HG02885 (cell line): ENCODE measurements around the gene PSMB4.
A peak's percentile ranks its signal among the peaks of the same experiment; 100 is the strongest.
"Not testable (repeated sequence)": the region's sequence is repeated elsewhere in the genome, so short reads cannot be mapped to it uniquely, and the experiment has no call there.

ENCODE experiments used
- ATAC-seq: cut with Tn5 transposase; IDR thresholded peaks from one replicate; pipeline ENCODE4 v1.9.1; 2021; ENCODE audit warnings: mild to moderate bottlenecking; ENCODE audit not compliant: unreplicated experiment, poor library complexity

The PSMB4 gene

DNA sequence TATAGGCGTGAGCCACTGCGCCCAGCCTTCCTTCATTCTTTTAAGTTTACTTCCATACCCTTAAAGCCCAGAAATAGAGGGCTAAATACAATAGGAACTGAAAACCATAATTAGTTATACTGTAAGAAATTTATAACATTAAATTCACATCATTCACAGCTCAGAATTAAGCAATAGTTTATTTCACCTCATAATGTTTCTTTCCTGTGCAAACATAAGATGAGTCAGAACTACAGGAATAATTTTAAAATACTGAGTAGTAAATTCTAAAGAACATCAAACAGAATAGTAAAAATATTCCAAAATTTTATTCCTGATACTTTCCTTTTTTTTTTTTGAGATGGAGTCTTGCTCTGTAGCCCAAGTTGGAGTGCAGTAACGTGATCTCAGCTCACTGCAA lies 35.8 kb downstream of the PSMB4 start:
- no peak for ATAC-seq

DNA sequence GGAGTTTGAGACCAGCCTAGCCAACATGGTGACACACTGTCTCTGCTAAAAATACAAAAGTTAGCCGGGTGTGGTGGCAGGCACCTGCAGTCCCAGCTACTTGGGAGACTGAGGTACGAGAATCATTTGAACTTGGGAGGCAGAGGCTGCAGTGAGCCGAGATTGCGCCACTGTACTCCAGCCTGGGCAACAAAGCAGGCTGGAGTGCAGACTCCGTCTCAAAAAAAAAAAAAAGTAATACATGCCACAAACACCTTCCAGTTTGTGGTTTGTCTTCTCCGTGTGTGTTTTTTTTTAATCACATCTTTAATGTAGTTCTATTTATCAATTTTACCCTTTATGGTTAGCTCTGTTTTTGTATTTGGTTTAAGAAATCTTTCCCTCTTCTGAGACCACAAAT lies 37.6 kb downstream of the PSMB4 start:
- no peak for ATAC-seq

DNA sequence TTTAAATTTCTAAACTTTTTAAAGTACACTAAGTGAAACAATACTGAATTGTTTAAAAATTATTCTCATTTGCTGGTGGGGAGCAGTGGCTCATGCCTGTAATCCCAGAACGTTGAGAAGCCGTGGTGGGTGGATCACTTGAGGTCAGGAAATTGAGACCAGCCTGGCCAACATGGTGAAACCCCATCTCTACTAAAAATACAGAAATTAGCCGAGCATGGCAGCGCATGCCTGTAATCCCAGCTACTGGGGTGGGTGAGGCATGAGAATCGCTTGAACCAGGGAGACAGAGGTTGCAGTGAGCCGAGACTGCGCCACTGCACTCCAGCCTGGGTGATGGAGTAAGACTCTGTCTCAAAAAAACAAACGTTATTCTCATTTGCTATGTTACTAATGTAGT lies 38.0 kb downstream of the PSMB4 start:
- not testable (repeated sequence) for ATAC-seq

DNA sequence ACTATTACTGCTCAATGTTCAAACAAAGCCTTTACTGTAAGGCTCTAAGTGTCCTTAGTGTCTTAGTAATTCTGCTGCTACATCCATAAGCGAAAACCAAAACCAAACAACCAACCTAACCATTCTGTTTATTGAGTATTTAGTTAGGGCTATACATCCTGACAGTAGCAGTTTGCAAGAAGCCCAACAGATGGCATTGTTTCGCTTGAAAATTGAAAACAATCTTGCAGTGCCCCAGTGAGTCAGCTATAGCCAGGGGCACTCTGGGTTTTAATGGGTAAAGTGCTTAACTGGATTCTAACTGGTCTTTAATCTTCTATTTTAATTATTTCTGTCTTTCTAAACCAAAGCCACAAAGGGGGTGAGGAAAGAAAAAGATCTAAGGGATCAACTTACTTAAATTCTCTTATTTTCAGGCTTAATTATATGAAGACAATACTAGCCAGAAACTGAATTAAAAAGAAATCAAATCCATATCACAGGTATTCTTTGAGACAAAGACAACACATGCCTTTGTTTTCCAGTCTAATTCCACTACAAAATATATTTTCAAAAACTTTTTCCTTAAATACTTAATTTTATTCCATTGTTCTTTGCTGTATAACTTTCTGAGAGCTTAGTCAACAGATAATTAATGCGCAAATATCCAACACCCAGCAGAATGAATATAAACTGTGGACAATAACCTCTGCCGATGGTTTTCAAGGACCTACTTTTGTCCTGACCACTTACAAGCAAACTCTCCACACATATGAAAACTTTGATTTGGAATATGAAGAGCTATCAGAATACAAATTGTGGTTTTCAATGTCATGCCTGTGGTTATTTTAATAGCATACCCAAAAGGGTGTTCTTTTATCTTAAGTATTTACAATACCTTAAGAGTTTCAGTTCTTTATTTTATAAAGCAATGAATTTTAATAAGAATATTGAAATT lies 44.7 kb downstream of the PSMB4 start:
- ATAC-seq: peak; percentile 62

DNA sequence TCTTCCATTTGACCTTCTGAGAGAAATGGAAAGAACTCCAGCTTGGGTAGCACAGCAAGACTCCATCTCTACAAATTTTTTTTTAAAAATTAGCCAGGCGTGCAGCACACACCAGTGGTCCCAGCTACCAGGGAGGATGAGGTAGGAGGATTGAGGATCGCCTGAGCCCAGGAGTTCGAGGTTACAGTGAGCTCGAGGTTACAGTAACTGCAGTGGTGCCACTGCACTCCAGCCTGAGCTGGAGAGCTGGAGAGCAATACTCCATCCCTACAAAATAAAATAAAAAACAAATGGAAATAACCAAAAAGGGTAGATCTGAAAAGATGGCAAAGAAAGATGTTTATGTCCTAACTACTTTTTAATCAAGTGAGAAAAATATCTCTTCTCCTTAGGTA lies 45.4 kb downstream of the PSMB4 start:
- no peak for ATAC-seq

DNA sequence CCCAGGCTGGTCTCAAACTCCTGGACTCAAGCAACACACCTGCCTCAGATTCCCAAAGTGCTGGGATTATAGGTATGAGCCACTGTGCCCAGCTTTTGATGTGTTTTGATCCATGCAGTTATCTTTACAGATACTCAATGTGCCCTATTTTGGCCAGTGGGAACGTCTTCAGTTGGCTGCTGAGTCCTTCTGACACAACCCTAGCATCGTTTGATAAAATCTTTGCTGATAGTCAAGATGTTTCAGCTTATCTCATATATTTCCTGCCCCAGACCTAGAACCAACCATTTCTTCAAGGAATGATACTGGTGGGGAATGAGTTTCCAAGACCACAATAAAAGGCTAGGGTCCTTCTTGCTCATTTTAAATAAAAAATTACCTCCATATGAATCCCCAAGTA lies 48.3 kb downstream of the PSMB4 start:
- no peak for ATAC-seq
